Kidney tubule cell (primary cell): ENCODE measurements around the gene ATP6AP2.
"Not testable (repeated sequence)": the region's sequence is repeated elsewhere in the genome, so short reads cannot be mapped to it uniquely, and the experiment has no call there.

Experiments used
- DNase-seq: peaks from one replicate; pipeline ENCODE4 v3.0.0-alpha.2; 2018; ENCODE audit warnings: low spot score

Gene ATP6AP2

GRCh38 chrX:40580537-40581335 is at the start of gene ATP6AP2:
ATP6AP2 (plus strand) TSS chrX:40580970; CDS start chrX:40581066, 96 bp downstream.
- DNase-seq, result peak; percentile 94

- no peak for DNase-seq
Observed at GRCh38 chrX:40531056-40531826, 49.5 kb upstream of the ATP6AP2 start.

GRCh38 chrX:40537310-40537709 is 43.5 kb upstream of the ATP6AP2 start:
- DNase-seq, result no peak

GRCh38 chrX:40538406-40538805 is 42.4 kb upstream of the ATP6AP2 start:
- DNase-seq, result no peak

- DNase-seq, result peak; percentile 41
Observed at GRCh38 chrX:40539214-40540142, 41.3 kb upstream of the ATP6AP2 start.

GRCh38 chrX:40542208-40542607 is 38.6 kb upstream of the ATP6AP2 start:
- no peak for DNase-seq

GRCh38 chrX:40542972-40543371 is 37.8 kb upstream of the ATP6AP2 start:
- DNase-seq, result no peak

- DNase-seq, result peak; percentile 64
Observed at GRCh38 chrX:40543661-40544328, 37.0 kb upstream of the ATP6AP2 start.

- DNase-seq, result peak; percentile 63
Observed at GRCh38 chrX:40544343-40545266, 36.2 kb upstream of the ATP6AP2 start.

- DNase-seq, result no peak
Observed at GRCh38 chrX:40546870-40547269, 33.9 kb upstream of the ATP6AP2 start.

GRCh38 chrX:40550066-40550465 is 30.7 kb upstream of the ATP6AP2 start:
- peak; percentile 40 for DNase-seq

GRCh38 chrX:40552768-40553167 is 28.0 kb upstream of the ATP6AP2 start:
- DNase-seq, result peak; percentile 20

- DNase-seq, result no peak
Observed at GRCh38 chrX:40558590-40558989, 22.2 kb upstream of the ATP6AP2 start.

- DNase-seq, result no peak
Observed at GRCh38 chrX:40563784-40564183, 17.0 kb upstream of the ATP6AP2 start.

GRCh38 chrX:40564447-40564846 is 16.3 kb upstream of the ATP6AP2 start:
- DNase-seq, result no peak

GRCh38 chrX:40570346-40571093 is 10.2 kb upstream of the ATP6AP2 start:
- DNase-seq, result no peak

GRCh38 chrX:40571164-40571563 is 9.6 kb upstream of the ATP6AP2 start:
- not testable (repeated sequence) for DNase-seq

GRCh38 chrX:40571600-40571999 is 9.2 kb upstream of the ATP6AP2 start:
- DNase-seq, result no peak

- DNase-seq, result peak; percentile 38
Observed at GRCh38 chrX:40573763-40574162, 7.0 kb upstream of the ATP6AP2 start.

GRCh38 chrX:40575411-40575810 is 5.4 kb upstream of the ATP6AP2 start:
- DNase-seq, result peak; percentile 30
